B cell (primary cell): ENCODE data around the gene DDT. TPM values are rescaled to one million over a fixed set of nuclear protein-coding genes. Genes with fewer than 3 reads are reported as not detected.
"Not testable (repeated sequence)": the region's sequence is repeated elsewhere in the genome, so short reads cannot be mapped to it uniquely, and the experiment has no call there.

Source experiments
- ATAC-seq: fragments of 200-7000 bp; cut with Tn5 transposase; one replicate; pipeline ENCODE4 v1.10.0; 2021; ENCODE audit warnings: low read depth, mild to moderate bottlenecking, moderate number of reproducible peaks, moderate library complexity
- CTCF ChIA-PET: fragments of 350-600 bp; sonication (Branson Sonifier 250); formaldehyde crosslinking; loops from one replicate; lab custom pipeline; 2021; ENCODE audit warnings: antibody characterized with exemption, inconsistent platforms; lab: Charles Lee
- POLR2A ChIA-PET: fragments of 350-600 bp; sonication (Branson Sonifier 250); formaldehyde crosslinking; loops from one replicate; lab custom pipeline; 2021; ENCODE audit warnings: antibody characterized with exemption; lab: Charles Lee
- DNase-seq: peaks from one replicate; pipeline ENCODE4 v3.0.0; 2013
- H2AFZ ChIP-seq: 2 replicates; pipeline ENCODE4 v1.6.1; 2012; ENCODE audit warnings: mild to moderate bottlenecking, low read depth, low read length; ENCODE audit not compliant: insufficient read depth, poor library complexity, severe bottlenecking
- H3K27ac ChIP-seq, 2 donors: 1 replicate in 1 of 2; 2 replicates in 1 of 2; pipeline ENCODE4 v1.5.1; 2012 to 2013; ENCODE audit warnings: low read length in 2 of 2, mild to moderate bottlenecking in 2 of 2, moderate library complexity in 1 of 2
- H3K27me3 ChIP-seq, 4 experiments: fragments of 200-600 bp in 1 of 4; sonication (generic) in 1 of 4; replicated peaks in 1 of 4; 1 replicate in 2 of 4; 2 replicates in 2 of 4; pipeline versions ENCODE4 v1.6.1 to v1.7.0; 2013 to 2016; ENCODE audit warnings: low read length in 3 of 4, mild to moderate bottlenecking in 2 of 4, mixed read lengths in 1 of 4, moderate library complexity in 1 of 4; ENCODE audit not compliant: insufficient read depth in 4 of 4, control insufficient read depth in 3 of 4; ENCODE audit errors: control extremely low read depth in 1 of 4
- H3K36me3 ChIP-seq, 2 experiments: replicated peaks in 1 of 2; 1 replicate in 1 of 2; 2 replicates in 1 of 2; pipeline versions ENCODE4 v1.6.1 to v1.7.1; 2013; ENCODE audit warnings: low read length in 1 of 2; ENCODE audit not compliant: insufficient read depth in 2 of 2, control insufficient read depth in 1 of 2; ENCODE audit errors: control extremely low read depth in 1 of 2, extremely low read depth in 1 of 2
- H3K4me1 ChIP-seq, 2 donors: fragments of 200-600 bp in 1 of 2; sonication (generic) in 1 of 2; 1 replicate in 1 of 2; 2 replicates in 1 of 2; pipeline versions ENCODE4 v1.5.1 to v1.6.1; 2013 to 2017; ENCODE audit warnings: low read length in 2 of 2; ENCODE audit not compliant: control insufficient read depth in 2 of 2, insufficient read depth in 2 of 2
- H3K4me2 ChIP-seq: replicated peaks from 2 replicates; pipeline ENCODE3; 2012; ENCODE audit warnings: mild to moderate bottlenecking, low read depth, low read length; ENCODE audit not compliant: poor library complexity, severe bottlenecking
- H3K4me3 ChIP-seq, 5 experiments: fragments of 200-600 bp in 1 of 5; sonication (generic) in 1 of 5; 1 replicate in 3 of 5; 2 replicates in 2 of 5; pipeline versions ENCODE4 v1.5.1 to v1.7.0; 2011 to 2016; ENCODE audit warnings: low read length in 4 of 5, mild to moderate bottlenecking in 4 of 5, low read depth in 2 of 5, control low read depth in 1 of 5, moderate library complexity in 1 of 5; ENCODE audit not compliant: insufficient read depth in 1 of 5; ENCODE audit errors: control extremely low read depth in 1 of 5, extremely low read depth in 1 of 5
- H3K79me2 ChIP-seq: fragments of 200-600 bp; sonication (generic); one replicate; pipeline ENCODE4 v1.6.0; 2016; ENCODE audit warnings: low read length; ENCODE audit not compliant: control insufficient read depth, insufficient read depth
- H3K9ac ChIP-seq: fragments of 200-600 bp; sonication (generic); 2 replicates; pipeline ENCODE4 v1.6.1; 2017; ENCODE audit warnings: mild to moderate bottlenecking, low read length, moderate library complexity
- H3K9me3 ChIP-seq, 3 donors: one replicate each; pipeline versions ENCODE4 v1.6.1 to v1.7.1; 2013; ENCODE audit warnings: low read length in 2 of 3; ENCODE audit not compliant: control insufficient read depth in 2 of 3, insufficient read depth in 1 of 3; ENCODE audit errors: control extremely low read depth in 1 of 3
- H4K20me1 ChIP-seq: 2 replicates; pipeline ENCODE4 v1.6.0; 2012; ENCODE audit warnings: mild to moderate bottlenecking, low read length; ENCODE audit not compliant: insufficient read depth, control insufficient read depth, poor library complexity, severe bottlenecking
- H3K27ac Mint-ChIP-seq: one replicate; pipeline ENCODE4 v1.8.0; 2021; ENCODE audit warnings: mixed read lengths
- H3K27me3 Mint-ChIP-seq: one replicate; pipeline ENCODE4 v1.8.0; 2021; ENCODE audit warnings: mixed read lengths
- H3K4me1 Mint-ChIP-seq: one replicate; pipeline ENCODE4 v1.8.0; 2021; ENCODE audit warnings: mixed read lengths
- H3K4me3 Mint-ChIP-seq: one replicate; pipeline ENCODE4 v1.8.0; 2021; ENCODE audit warnings: mixed read lengths
- H3K9me3 Mint-ChIP-seq: one replicate; pipeline ENCODE4 v1.8.0; 2022; ENCODE audit warnings: mixed read lengths; ENCODE audit not compliant: insufficient read depth
- CTCF ChIP-seq: fragments of 200-600 bp; IDR thresholded peaks from one replicate; pipeline ENCODE4 v1.8.0; 2022; ENCODE audit warnings: antibody characterized with exemption, mild to moderate bottlenecking
- EZH2 ChIP-seq: IDR thresholded peaks from 2 replicates; pipeline ENCODE4 v1.6.1; 2012; ENCODE audit warnings: borderline replicate concordance, low read depth, mild to moderate bottlenecking, moderate library complexity, low read length; ENCODE audit not compliant: insufficient read depth, poor library complexity, severe bottlenecking
- WGBS: methylation state at CpG from one replicate; pipeline ENCODE4 v1.1.5; 2013; ENCODE audit warnings: missing lambda C conversion rate; ENCODE audit not compliant: insufficient coverage; 5-methylcytosine and 5-hydroxymethylcytosine counted together
- intact Hi-C: fragments of 100-400 bp; cut with micrococcal nuclease; formaldehyde crosslinking; loops from one replicate; pipeline ENCODE4 v1.10.0; 2022
- polyA plus RNA-seq: library from polyadenylated mRNA; depleted of rRNA; stranded (reverse); fragments of >200 nt; gene quantifications from 2 replicates; pipeline ENCODE4 v1.2.3, GENCODE V29; 2012
- total RNA-seq, 2 donors: library from RNA; stranded (reverse); fragments of 120-200 nt in 1 of 2; gene quantifications; 1 replicate in 1 of 2; 2 replicates in 1 of 2; pipeline versions ENCODE4 v1.2.3 to v1.2.4, GENCODE V29; 2013 to 2022

The DDT gene
- total and polyA plus RNA-seq, 2 donors (not counting 1 experiment from before 2014, with no cell fraction given) = 105 to 142 TPM

DNA sequence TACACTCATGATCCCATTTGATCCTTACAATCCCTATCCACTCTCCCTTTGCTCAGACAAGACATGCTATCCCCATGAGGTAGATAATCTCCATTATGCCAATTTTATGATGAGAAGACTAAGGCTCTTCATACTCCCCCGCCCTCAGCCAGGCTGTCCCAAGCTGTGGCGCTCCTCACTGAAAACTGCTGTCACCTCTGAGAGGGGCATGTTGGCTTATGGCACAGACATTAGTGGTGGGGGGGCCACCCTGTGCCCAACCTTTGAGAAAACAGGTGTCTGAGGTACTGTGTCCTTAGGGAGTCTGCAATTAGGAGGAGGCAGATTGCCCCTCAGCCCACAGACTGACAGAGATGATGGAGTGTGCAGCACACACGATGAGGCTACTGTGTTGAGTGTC lies 5.2 kb downstream of the DDT start:
- POLR2A ChIA-PET = no interaction called here
- no peak overlapping the region for H3K9ac ChIP-seq
- DNase-seq = no peak
- no peak for TF ChIP-seq CTCF
- TF ChIP-seq EZH2 = no peak
- CTCF ChIA-PET = no interaction called here
- no peak overlapping the region for H3K4me2 ChIP-seq
- peaks cover 29% of the 10 kb centered on the region for H3K79me2 ChIP-seq
- peaks cover 2 to 20% of the 10 kb centered on the region in 2 experiments for H3K36me3 ChIP-seq
- H2AFZ ChIP-seq = no peak overlapping the region
- H3K4me1 Mint-ChIP-seq = peaks cover 19% of the 10 kb centered on the region
- H3K27ac Mint-ChIP-seq = peak overlapping the region; percentile 46
- no peaks in the 10 kb centered on the region for H3K9me3 Mint-ChIP-seq
- H3K9me3 ChIP-seq = no peaks in the 10 kb centered on the region
- H3K4me1 ChIP-seq = no peaks in the 10 kb centered on the region
- intact Hi-C loops = no loop called here
- 73% methylated on average over 1 of the region's 3 CpGs for WGBS
- H3K4me3 Mint-ChIP-seq = no peak overlapping the region
- H3K27me3 ChIP-seq = no peaks in the 10 kb centered on the region
- peaks cover 14% of the 10 kb centered on the region for H4K20me1 ChIP-seq
- H3K27ac ChIP-seq = no peak overlapping the region
- H3K27me3 Mint-ChIP-seq = no peaks in the 10 kb centered on the region
- ATAC-seq = no peak
- H3K4me3 ChIP-seq = no peak overlapping the region

GRCh38 chr22:23966568-23966967 lies 7.7 kb downstream of the DDT start, which contains the start of gene DDTL:
DDTL (plus strand) TSS chr22:23966888; CDS start chr22:23966915, 27 bp downstream.
- Histone ChIP-seq H3K79me2 (peaks cover 25% of the 10 kb centered on the region), H3K36me3 (peaks cover 1 to 16% of the 10 kb centered on the region in 2 experiments)
- H3K9ac ChIP-seq, H3K4me3 ChIP-seq, POLR2A ChIA-PET, CTCF ChIA-PET, H3K27me3 Mint-ChIP-seq, H3K4me2 ChIP-seq, H3K4me3 Mint-ChIP-seq, H3K9me3 ChIP-seq, H4K20me1 ChIP-seq, H3K27me3 ChIP-seq, H3K9me3 Mint-ChIP-seq, H2AFZ ChIP-seq, H3K4me1 ChIP-seq, DNase-seq, intact Hi-C loops, H3K27ac ChIP-seq, H3K27ac Mint-ChIP-seq: not testable (repeated sequence)
- H3K4me1 Mint-ChIP-seq = peaks cover 19% of the 10 kb centered on the region
- WGBS = no CpG with 5 or more reads among the region's 30 CpGs
- ATAC-seq = peak; percentile 92

DNA sequence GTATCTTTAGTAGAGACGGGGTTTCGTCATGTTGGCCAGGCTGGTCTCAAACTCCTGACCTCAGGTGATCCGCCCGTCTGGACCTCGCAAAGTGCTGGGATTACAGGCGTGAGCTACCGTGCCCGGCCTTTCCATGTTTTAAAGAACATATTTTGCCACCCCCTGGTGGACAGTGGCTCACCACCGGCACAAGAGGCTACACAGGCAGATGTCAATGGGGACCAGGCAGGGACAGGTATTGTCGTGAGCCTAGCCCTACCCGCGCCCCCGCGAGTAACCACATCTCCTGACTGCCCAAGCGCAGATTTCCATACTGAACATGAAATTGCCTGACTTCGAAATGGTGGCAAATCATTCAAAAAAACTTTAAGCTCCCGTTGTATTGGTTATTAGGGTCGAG lies 8.1 kb downstream of the DDT start:
- H4K20me1 ChIP-seq, H3K9me3 ChIP-seq, H3K27ac ChIP-seq, H3K4me3 ChIP-seq, H2AFZ ChIP-seq, H3K4me2 ChIP-seq, H3K27me3 ChIP-seq, POLR2A ChIA-PET, H3K27me3 Mint-ChIP-seq, H3K27ac Mint-ChIP-seq, H3K9ac ChIP-seq, CTCF ChIA-PET, H3K4me1 ChIP-seq, DNase-seq, H3K4me3 Mint-ChIP-seq, intact Hi-C loops, H3K9me3 Mint-ChIP-seq: not testable (repeated sequence)
- WGBS = no CpG with 5 or more reads among the region's 18 CpGs
- Histone ChIP-seq H3K36me3 (peaks cover 0 to 11% of the 10 kb centered on the region in 2 experiments), H3K79me2 (peaks cover 20% of the 10 kb centered on the region)
- peak; percentile 52 for ATAC-seq
- peaks cover 15% of the 10 kb centered on the region for H3K4me1 Mint-ChIP-seq
